GM10266 (cell line): Measurements from ENCODE around the gene JKAMP.

Experiments used
- DNase-seq: peaks from one replicate; pipeline ENCODE4 v3.0.0; 2012; ENCODE audit errors: extremely low spot score
- TF ChIP-seq, protein P1 (sequence below): IDR thresholded peaks from 2 replicates; pipeline ENCODE4 v1.5.1; 2012; ENCODE audit warnings: mild to moderate bottlenecking, low read depth; ENCODE audit not compliant: control insufficient read depth, insufficient read depth; ENCODE audit errors: missing control alignments

The JKAMP gene

DNA sequence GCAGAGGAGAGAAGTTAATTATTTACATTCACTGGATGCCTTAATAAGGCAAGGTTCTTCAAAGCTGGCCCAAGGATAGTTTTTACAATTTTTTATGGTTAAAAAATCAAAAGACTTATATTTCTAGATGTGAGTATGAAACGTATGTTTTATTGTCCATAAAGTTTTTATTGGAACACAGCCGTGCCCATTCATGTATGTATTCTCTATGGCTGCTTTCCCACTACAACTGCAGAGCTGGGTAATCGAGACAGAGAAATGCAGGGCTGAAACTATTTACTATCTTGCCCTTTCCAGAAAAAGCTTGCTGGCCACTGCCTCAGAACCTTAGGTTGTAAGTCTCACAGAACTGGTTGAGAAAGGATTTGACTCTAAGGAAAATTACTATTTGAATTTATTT lies 16.4 kb downstream of the JKAMP start:
- no peak for DNase-seq
- TF ChIP-seq, protein P1, sequence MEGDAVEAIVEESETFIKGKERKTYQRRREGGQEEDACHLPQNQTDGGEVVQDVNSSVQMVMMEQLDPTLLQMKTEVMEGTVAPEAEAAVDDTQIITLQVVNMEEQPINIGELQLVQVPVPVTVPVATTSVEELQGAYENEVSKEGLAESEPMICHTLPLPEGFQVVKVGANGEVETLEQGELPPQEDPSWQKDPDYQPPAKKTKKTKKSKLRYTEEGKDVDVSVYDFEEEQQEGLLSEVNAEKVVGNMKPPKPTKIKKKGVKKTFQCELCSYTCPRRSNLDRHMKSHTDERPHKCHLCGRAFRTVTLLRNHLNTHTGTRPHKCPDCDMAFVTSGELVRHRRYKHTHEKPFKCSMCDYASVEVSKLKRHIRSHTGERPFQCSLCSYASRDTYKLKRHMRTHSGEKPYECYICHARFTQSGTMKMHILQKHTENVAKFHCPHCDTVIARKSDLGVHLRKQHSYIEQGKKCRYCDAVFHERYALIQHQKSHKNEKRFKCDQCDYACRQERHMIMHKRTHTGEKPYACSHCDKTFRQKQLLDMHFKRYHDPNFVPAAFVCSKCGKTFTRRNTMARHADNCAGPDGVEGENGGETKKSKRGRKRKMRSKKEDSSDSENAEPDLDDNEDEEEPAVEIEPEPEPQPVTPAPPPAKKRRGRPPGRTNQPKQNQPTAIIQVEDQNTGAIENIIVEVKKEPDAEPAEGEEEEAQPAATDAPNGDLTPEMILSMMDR = no peak

DNA sequence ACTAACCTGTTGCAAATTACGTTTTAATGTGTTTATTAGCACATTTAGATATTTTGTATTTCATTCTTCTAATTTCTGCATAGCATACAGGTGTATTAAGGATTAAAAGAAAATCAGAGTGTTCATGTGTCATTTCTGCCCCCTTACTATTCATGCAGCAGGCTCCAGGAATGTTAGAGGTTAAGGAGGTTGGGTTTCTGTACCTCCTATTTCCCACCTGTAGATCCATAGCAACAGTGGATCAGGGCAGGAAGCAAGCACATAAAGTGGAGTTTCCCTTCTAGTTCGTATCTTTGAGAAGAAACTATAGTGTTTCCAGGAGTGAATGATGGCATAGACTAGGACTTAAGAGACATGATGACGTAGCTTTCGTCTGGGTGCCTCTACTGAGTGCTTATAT lies 18.9 kb downstream of the JKAMP start:
- no peak for DNase-seq
- TF ChIP-seq, protein P1 = no peak

DNA sequence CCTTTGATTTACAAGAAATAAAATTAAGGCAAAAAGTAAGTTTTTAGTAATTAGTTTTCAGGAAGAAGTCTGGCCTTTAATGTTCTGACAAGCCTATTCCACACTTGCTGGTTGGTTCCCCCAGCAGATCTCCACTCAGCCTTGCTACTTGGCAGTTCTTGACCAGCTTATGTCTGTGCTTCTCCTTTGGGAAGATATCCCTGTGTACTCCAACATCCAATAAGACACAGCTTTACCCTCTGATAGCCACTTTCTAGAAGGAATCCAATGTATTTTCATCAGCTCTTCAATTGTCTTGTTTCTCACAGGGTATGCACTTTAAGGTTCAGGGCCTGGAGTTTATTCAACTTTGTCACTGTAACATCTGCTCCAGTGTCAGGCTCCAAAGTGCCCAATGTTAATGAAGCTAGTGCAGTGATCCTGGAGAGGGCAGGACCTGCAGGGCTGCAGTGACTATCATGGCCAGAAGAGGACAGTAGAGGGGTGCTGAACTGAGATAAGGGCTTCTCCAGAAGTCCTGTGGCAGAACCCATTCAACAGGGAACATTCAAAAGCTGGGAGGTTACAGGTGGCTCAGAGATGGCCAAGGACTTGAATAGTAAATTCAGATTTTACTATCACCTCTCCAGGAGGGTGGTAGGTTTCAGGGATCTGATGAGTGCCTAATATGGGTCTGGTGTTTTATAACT lies 22.9 kb downstream of the JKAMP start:
- peak; percentile 40 for DNase-seq

DNA sequence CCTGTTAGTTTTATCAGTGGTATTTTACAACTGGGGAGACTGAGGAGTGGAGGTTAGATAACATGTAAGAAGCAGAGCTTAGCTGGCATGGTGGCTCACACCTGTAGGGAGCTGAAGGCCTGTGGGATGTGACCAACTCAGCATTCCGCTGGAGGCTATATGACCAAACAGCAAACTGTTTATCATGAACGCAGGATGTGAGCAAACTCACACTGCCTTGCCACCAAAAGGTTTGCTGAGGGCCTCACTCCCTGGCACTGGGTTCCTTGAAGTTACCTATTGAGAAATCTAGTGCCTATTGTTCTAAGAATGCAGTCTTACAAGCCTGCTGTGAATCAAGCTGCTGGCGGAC lies 23.4 kb downstream of the JKAMP start:
- DNase-seq = no peak
- TF ChIP-seq, protein P1 = no peak

More for the DNA sequence above, 22.9 kb downstream of the JKAMP start:
- TF ChIP-seq, protein P1 = peak; percentile 84

DNA sequence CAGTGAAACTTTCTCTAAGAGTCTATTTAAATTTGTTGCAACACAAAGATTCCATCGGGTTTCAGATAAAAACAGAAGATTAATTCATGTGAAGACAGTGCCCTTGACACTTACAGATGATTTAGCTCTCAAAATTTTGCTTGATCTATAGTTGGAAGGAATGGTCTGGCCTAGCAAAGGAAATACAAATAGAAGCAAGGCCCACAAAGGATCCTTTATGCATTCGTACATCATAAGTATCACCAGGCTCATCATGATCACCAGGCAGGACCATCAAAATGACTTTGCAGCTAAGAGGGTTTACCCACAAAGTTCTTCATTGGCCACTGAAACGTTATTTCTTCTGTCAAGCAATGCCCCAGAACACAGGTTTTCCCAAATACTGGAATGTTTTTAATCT lies 24.8 kb downstream of the JKAMP start:
- TF ChIP-seq, protein P1 = no peak
- no peak for DNase-seq

DNA sequence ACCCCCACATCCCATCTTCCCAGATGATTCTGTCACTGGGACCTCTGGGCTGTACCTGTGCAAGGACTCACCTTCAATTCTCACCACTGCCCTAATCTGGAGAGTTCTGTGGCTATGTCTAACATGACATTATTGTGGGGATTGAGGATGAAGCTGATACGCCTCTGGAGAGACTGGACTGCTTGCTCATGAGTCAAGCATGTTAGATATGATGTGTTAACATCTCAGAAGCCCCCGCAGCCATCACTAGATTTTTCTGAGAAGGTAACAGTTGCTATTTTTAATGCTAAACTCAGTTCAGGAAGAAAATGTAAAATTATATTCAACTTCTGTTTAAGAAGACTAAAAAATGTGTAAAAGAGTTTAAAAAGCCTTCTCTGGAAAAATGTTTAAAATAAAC lies 25.7 kb downstream of the JKAMP start:
- TF ChIP-seq, protein P1 = no peak

DNA sequence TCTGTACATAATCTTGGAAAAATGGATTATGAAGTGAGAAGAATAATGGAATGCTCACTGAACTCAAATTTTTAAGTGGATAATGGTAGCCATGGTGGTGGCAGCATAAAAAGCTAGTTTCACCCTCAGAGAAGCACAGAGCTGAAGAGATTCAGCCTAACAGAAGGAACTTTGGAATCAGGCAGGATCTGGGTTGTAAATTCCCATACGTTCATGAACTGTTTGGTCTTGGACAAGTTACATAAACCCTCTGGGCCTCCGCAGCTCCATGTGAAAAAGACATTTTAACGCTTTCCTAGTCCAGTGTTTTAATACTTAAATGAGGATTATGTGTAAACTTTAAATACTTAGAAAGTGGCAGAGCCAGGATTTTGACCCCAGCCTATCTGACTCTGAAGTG lies 26.6 kb downstream of the JKAMP start:
- TF ChIP-seq, protein P1 = no peak
- DNase-seq = no peak

More for the DNA sequence above, 25.7 kb downstream of the JKAMP start:
- no peak for DNase-seq
